Activated T-helper 1 cell treated with anti-CD3 and anti-CD28 coated beads, Interleukin-12 subunit alpha, Interleukin-12 subunit beta, Interleukin-2, Interleukin-4 antibody, amounts not matched to agents 30 ng/mL and 10 ng/mL and 1 ng/mL, durations not matched to agents 14 hours and 24 hours and 36 hours (primary cell): ENCODE results near the gene FAM217A. TPM values are rescaled to one million over a fixed set of nuclear protein-coding genes. Genes with fewer than 3 reads are reported as not detected.

Experiments used
- DNase-seq: peaks from one replicate; pipeline ENCODE4 v3.0.0; 2021; ENCODE audit warnings: low spot score
- H3K27ac Mint-ChIP-seq: one replicate; pipeline ENCODE4 v1.8.0; 2021; ENCODE audit warnings: mild to moderate bottlenecking, mixed read lengths
- H3K27me3 Mint-ChIP-seq: one replicate; pipeline ENCODE4 v1.8.0; 2022; ENCODE audit warnings: mild to moderate bottlenecking, moderate library complexity, mixed read lengths; ENCODE audit not compliant: insufficient read depth
- H3K36me3 Mint-ChIP-seq: one replicate; pipeline ENCODE4 v1.8.0; 2021; ENCODE audit warnings: low read depth, mixed read lengths
- H3K4me1 Mint-ChIP-seq: one replicate; pipeline ENCODE4 v1.8.0; 2021; ENCODE audit warnings: low read depth, mixed read lengths
- H3K4me3 Mint-ChIP-seq: one replicate; pipeline ENCODE4 v1.8.0; 2021; ENCODE audit warnings: mild to moderate bottlenecking, moderate library complexity, mixed read lengths
- H3K9me3 Mint-ChIP-seq: one replicate; pipeline ENCODE4 v1.8.0; 2021; ENCODE audit warnings: mixed read lengths
- intact Hi-C: fragments of 100-400 bp; cut with micrococcal nuclease; formaldehyde crosslinking; loops from one replicate; pipeline ENCODE4 v1.15.1; 2024
- total RNA-seq: library from RNA; stranded (reverse); gene quantifications from 2 replicates; pipeline ENCODE4 v1.2.3, GENCODE V29; 2022

Gene FAM217A
- total RNA-seq, 1 donor from 2014 or later = not detected

DNA sequence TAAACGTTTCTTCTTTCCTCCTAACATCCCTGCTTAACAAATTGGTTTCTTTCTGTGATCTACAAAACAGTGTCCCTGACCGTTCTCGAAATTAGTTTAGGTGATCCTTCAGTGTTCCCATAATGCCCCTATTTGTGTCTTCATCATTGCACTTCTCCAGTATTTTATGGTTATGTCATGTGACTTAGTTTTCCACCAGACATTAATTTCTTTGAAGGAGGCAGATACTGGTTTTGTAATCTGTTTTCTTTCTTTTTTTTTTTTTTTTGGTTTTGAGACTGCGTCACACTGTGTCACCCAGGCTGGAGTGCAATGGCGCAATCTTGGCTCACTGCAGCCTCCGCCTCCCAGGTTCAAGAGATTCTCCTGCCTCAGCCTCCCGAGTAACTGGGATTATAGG is 49.2 kb downstream of the FAM217A start:
- no peak for DNase-seq
- H3K4me3 Mint-ChIP-seq = no peak overlapping the region
- H3K27ac Mint-ChIP-seq = peak overlapping the region; percentile 43
- no peaks in the 10 kb centered on the region for H3K27me3 Mint-ChIP-seq
- H3K36me3 Mint-ChIP-seq = peaks cover 56% of the 10 kb centered on the region
- intact Hi-C loops = no loop called here
- peaks cover 78% of the 10 kb centered on the region for H3K4me1 Mint-ChIP-seq
- no peaks in the 10 kb centered on the region for H3K9me3 Mint-ChIP-seq

DNA sequence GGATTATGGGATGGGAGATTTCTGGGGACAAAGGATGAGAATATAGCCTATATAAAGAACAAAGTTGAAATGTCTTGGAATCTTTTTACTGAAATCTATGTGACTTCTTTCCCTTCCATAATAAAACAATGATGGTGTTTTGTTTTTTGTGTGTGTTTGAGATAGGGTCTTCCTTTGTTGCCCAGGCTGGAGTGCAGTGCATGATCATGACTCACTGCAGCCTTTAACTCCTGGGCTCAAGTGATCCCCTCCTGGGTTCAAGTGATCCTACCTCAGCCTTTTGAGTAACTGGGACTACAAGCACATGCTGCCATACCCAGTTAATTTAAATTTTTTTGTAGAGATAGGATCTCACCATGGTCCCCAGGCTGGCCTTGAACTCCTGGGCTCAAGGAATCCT is 50.9 kb downstream of the FAM217A start:
- H3K27ac Mint-ChIP-seq = no peak overlapping the region
- H3K36me3 Mint-ChIP-seq = peaks cover 51% of the 10 kb centered on the region
- intact Hi-C loops = no loop called here
- no peak for DNase-seq
- H3K4me3 Mint-ChIP-seq = no peak overlapping the region
- H3K27me3 Mint-ChIP-seq = no peaks in the 10 kb centered on the region
- H3K9me3 Mint-ChIP-seq = no peaks in the 10 kb centered on the region
- peaks cover 79% of the 10 kb centered on the region for H3K4me1 Mint-ChIP-seq

DNA sequence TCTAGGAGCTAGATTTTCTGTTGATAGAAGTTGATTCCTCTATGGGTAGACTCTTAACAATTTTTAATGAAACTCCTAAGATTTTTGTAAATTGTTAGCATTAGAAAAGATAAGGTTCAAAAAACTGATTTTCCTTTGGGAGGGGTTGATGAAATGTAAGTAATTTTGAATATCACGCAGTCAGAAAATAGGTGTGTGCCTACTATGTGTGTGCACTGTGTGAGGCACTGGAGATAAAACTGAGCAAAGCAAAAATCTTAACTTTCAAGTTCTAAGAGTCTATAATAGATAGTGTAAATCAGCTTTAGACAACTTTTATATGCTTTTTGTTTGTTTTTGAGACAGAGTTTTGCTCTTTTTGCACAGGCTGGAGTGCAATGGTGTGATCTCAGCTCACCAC is 53.3 kb downstream of the FAM217A start:
- no peak overlapping the region for H3K4me3 Mint-ChIP-seq
- H3K27ac Mint-ChIP-seq = no peak overlapping the region

DNA sequence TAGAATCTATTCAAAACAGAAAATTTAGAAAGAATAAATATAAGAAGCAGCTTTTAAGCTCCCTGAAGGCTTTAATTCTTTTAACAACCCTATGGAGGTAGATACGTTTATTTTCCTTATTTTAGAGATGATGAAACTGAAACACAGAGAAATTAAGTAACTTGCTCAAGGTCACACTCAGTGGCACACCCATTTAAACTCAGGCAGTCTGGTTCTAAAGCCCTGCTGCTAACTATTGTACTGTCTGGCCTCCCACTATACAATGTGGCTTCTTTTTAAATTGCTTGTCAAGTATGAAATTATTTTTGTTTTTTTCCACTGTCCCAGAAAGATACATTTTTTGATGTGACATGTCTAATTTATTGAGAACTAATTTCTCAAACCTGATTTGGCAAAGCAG is 55.7 kb downstream of the FAM217A start:
- H3K36me3 Mint-ChIP-seq = peaks cover 24% of the 10 kb centered on the region
- H3K4me1 Mint-ChIP-seq = peaks cover 63% of the 10 kb centered on the region

More for the DNA sequence above, 53.3 kb downstream of the FAM217A start:
- no peak for DNase-seq
- intact Hi-C loops = no loop called here
- Mint-ChIP-seq H3K36me3 (peaks cover 39% of the 10 kb centered on the region), H3K27me3 (no peaks in the 10 kb centered on the region), H3K4me1 (peaks cover 70% of the 10 kb centered on the region), H3K9me3 (no peaks in the 10 kb centered on the region)

DNA sequence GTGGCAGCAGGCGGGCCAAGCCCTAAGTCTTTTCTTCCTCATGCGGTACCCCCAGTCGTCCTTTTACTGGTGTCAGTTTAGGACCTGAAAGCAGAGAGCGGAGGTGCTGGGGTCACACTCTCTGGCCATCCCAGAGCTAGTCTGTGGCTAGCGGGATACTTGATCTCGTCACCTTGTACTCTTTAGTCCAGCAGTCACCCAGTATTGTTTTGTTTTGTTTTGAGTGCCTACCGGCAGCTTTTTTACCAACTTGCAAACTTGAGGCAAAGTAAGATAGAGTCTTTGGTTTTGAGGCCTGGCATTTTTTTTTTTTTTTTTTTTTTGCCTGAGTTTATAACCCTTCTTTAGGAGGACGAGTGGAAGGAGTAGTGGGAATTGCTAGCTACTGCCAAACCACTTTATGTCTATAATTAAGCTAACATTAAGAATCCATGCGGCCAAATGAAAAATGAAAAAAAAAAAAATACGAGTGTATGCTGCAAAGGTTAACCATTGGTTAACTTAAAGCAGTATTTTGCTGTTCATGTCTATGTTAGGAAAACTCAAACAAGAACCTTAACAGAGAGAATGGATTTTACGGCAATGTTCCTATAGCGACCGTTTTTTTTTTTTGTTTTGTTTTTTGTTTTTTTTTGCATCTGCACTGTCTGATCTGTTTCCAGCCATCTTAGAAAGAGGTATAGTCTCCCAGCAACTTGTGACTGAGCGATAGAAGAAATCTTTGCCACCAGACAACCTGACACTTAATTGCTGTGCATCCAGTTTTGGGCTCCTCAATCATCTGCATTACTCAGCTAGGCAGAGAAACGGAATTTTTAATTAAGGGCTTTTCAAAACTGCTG is 56.9 kb downstream of the FAM217A start:
- H3K4me3 Mint-ChIP-seq = peak overlapping the region; percentile 94
- no peak for DNase-seq
- no peaks in the 10 kb centered on the region for H3K9me3 Mint-ChIP-seq
- H3K4me1 Mint-ChIP-seq = peaks cover 64% of the 10 kb centered on the region
- peaks cover 25% of the 10 kb centered on the region for H3K36me3 Mint-ChIP-seq
- intact Hi-C loops = loop anchor here (1.0 to 5.0 kb wide), 7 partner anchors 37 to 980 kb away; partner anchors contain the start of genes BPHL, ECI2, PSMG4 and RIPK1
- H3K27me3 Mint-ChIP-seq = no peaks in the 10 kb centered on the region
- peak overlapping the region; percentile 96 for H3K27ac Mint-ChIP-seq

More for the DNA sequence above, 55.7 kb downstream of the FAM217A start:
- Mint-ChIP-seq H3K27ac (peak overlapping the region; percentile 88), H3K9me3 (no peaks in the 10 kb centered on the region), H3K4me3 (peak overlapping the region; percentile 94), H3K27me3 (no peaks in the 10 kb centered on the region)
- intact Hi-C loops = loop anchor here (2.0 to 5.0 kb wide), 3 partner anchors 752 to 979 kb away; partner anchors contain the start of genes RIPK1 and RPP40
- DNase-seq = no peak

DNA sequence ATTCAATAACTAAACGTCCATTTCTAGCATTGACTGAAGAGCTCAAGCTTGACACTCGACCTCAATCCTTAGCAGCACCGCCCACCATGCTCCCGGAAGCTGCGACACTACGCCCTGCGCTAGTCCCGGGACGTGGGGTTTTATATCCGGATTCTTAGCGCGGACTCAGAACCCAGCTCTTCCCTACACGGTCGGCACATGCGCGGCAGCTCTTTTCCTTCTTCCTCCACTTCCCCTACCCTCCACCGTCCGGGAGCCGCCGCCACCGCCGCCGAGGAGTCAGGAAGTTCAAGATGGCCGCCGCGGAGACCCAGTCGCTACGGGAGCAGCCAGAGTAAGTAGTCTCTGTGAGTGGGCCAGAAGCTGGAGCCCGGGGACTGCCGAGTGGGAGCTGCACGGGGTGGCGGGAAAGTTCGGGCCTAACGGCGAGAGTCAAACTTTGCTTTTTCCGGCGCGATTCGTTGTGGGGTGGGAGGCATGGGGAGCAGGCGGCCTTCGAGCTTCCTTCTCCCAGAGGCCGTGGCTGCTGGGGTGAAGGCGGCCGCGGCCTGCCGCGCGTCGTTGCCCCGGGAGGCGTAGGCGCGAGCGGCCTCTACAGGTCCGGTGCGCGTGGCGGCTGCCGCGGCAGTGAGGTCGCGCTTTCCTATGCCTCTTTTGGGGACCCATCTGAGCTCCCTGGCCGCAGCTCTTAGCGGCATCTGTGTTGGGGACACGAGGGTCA is 57.6 kb downstream of the FAM217A start:
- intact Hi-C loops = loop anchor here (1.0 to 5.0 kb wide), 5 partner anchors 38 to 981 kb away; partner anchors contain the start of genes BPHL, ECI2, PSMG4 and RPP40
- Mint-ChIP-seq H3K9me3 (no peaks in the 10 kb centered on the region), H3K27me3 (no peaks in the 10 kb centered on the region), H3K4me1 (peaks cover 58% of the 10 kb centered on the region), H3K36me3 (peaks cover 19% of the 10 kb centered on the region), H3K4me3 (peak overlapping the region; percentile 94), H3K27ac (peak overlapping the region; percentile 96)
- DNase-seq = peak; percentile 84

DNA sequence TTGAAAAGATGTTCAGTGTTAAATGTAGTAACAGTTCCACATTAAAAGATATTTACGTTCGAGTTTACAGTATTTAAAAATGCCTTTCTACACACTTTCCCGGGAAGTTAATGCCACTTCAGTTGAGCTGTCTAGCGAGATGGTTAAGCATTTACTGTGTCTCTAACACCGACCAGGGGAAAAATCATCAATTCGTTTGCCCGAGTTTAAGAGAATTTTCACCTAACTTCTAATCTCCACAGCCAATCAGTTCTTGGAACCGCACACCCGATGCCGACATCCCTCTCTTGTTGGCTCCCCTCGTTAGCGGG is 58.2 kb downstream of the FAM217A start:
- no peak for DNase-seq
- Mint-ChIP-seq H3K27ac (peak overlapping the region; percentile 96), H3K9me3 (no peaks in the 10 kb centered on the region), H3K27me3 (no peaks in the 10 kb centered on the region), H3K4me1 (peaks cover 63% of the 10 kb centered on the region), H3K36me3 (peaks cover 21% of the 10 kb centered on the region), H3K4me3 (peak overlapping the region; percentile 94)
- intact Hi-C loops = loop anchor here (1.0 to 5.0 kb wide), 5 partner anchors 39 to 982 kb away; partner anchors contain the start of genes BPHL, ECI2, PSMG4 and RPP40

DNA sequence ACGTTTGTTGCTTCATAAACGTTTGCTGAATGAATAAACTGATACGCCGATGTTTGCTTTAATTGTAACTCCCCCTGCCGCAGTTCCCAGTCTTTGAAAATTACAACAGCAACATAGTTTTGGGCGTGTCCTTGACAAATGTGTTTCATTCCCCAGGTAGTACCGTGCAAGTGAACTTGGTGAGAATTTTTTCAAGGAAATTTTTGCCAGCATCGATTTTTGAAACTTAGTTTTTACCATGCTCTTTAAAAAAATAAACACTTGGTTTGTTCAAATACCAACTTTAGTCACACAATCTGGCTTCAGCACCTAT is 60.1 kb downstream of the FAM217A start:
- Mint-ChIP-seq H3K9me3 (no peaks in the 10 kb centered on the region), H3K36me3 (peaks cover 23% of the 10 kb centered on the region), H3K27ac (peak overlapping the region; percentile 100), H3K4me1 (peaks cover 64% of the 10 kb centered on the region), H3K27me3 (no peaks in the 10 kb centered on the region), H3K4me3 (peak overlapping the region; percentile 99)
- intact Hi-C loops = loop anchor here (1.0 to 5.0 kb wide), 5 partner anchors 11 to 1254 kb away; partner anchors contain the start of genes FAM50B, FARS2, LYRM4 and WRNIP1
- DNase-seq = no peak

Other genes starting within 250 kb of the FAM217A start
- 9.0 and 9.1 TPM in 2 replicates for gene FAM50B, start 229.8 kb downstream of the FAM217A start, total RNA-seq
- gene ECI2, start 56.4 kb upstream of the FAM217A start, total RNA-seq = 12.5 and 13.4 TPM in 2 replicates